NCI-H2029 treated with DMSO at 0.1 percent for 48 hours (cell line): ENCODE measurements around the gene TMEM54.

ENCODE experiments used
- DNase-seq: peaks from one replicate; lab custom pipeline; 2025; lab: John Stamatoyannopoulos, UW

TMEM54 gene

DNA sequence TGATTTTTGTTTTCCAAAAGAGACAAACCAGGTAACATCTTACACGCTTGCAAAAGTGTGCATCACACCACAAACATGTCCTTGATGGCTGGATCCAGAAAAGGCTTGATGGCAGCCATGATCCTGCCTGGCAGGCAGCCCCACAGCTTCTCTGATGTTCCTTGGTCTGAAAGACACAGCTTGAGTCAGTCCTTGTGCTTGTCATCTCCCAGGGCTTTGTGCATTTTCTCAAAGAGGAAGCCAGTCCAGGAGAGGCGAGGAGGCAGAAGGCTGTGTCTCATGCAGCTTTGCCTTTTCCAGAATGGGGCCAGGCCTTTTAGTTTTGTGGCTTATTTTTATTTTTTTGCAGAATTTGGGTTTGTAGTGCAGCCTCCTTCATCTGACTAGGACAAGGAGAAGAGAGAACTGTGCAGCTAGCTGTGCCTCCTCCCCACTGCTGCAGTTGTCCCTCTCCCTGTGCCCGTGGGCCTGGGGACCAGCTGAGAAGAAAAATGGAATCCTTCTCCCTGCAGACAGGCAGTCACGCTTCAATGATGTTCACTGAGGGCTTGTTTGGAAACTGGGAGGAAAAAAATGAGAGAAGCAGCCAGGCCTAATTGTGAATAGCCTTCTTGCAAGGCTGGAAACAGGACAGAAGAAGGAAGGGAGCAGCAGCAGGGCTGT, 37.8 kb downstream of the TMEM54 start:
- no peak for DNase-seq

DNA sequence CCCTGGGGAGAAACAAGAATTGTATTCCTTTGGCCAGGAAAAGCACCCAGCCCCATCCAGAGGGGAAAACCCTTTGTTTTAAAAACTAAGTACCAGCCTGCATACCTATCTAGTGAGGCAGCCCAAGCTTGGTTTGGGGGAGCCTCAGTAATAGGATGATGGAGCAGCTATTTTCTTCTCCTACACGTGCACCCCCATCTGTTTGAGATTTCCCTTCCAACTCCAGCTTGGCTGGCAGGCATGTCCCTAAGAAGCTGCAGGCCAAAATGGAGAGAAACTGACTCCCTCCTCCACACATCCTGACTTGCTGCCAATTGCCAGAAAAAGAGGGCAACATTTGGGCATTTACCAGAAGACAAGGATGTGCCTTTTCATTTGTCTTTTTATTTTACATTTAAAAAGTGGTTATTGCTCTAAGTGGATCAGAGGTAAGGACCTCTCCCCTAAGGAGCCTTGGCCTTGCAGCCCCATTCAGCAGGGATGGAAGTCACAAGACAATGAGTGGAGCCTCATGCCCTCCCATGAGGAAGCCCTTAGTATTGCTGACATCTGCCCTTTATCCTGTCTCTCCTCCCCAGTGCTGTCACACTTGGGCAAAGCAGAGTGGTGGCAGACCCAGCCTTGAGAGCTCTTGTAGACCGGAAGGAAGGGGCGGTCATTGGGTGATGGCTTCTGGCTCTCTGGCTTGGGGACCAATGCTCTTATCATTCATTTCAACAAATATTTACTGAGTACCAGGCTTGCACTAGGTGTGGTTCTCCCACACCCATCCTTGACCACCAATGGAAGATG, 39.1 kb downstream of the TMEM54 start:
- DNase-seq: no peak

DNA sequence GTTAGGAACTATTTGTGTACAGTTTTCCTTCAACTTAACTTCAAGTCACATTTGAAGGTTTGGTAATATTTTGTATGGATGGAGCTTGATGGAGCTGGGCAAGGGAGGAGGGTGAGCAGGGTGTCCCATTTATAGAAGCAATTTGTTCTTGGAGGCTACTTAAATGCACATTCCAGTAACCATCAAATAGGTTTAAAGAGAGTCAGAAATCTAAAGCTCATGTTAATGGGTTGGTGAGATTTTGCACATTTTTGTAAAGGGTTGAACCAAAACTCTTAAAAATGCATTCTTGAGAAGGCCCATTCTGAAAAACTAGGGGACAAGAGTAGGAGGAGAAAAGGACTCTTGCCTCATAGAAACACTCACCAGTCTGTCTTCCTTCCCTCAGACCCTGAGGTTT, 40.6 kb downstream of the TMEM54 start:
- no peak for DNase-seq

DNA sequence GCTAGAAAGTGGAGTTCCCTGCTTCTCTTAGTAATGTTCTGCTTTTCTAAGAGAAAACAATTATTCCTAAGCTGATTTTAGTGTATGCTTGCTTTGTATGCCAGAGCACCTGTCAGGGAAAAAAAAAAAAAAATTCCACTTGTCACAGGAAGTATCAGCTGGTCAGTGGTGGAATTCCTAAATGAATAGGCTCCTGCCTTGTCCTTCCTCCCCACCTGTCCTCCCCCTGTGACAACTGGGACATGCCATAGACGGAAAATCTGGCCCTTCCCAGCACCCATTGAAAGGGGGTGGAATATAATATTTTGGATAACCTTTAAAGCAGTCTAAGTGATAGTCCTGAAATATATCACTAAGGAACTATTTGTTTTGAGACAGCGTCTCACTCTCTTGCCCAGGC, 41.3 kb downstream of the TMEM54 start:
- DNase-seq: no peak

DNA sequence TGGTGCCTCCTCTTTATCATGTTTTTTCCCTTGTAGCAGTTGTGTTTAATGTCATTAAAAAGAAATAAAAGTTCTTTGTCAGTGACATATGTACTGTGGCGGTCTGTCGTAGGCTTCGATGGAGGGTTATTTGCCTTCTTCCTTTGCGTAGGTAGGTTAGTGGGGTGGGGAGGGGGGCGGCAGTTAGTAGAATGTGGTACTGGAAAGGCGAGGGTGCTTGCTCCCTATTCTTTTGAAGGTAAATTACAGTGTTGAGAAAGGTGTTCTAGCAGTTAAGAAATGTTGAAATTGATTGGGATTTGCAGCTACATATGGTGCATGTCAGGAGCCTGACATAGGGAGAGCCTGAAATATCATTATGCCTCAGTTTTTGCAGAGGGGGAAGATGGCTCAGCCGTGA, 42.4 kb downstream of the TMEM54 start:
- DNase-seq: no peak

DNA sequence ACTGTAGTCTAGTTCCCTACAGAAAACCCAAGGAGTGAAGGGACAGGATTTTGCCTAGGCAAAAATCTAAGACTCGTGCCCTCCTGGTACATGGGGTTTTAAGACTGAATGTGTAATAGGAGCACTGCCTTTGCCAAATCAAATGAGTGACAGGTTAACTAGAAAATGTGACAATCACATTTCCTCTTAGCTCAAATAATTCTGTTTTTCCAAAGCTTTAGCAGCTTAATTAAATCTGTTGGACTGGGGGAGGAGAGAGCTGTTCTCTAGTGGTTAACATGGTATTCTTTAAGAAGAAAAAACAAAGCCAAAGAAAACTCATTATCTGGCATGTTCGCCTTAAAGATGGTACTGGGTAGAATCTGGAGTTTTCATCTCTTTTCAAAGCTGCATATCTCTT, 43.1 kb downstream of the TMEM54 start:
- no peak for DNase-seq

DNA sequence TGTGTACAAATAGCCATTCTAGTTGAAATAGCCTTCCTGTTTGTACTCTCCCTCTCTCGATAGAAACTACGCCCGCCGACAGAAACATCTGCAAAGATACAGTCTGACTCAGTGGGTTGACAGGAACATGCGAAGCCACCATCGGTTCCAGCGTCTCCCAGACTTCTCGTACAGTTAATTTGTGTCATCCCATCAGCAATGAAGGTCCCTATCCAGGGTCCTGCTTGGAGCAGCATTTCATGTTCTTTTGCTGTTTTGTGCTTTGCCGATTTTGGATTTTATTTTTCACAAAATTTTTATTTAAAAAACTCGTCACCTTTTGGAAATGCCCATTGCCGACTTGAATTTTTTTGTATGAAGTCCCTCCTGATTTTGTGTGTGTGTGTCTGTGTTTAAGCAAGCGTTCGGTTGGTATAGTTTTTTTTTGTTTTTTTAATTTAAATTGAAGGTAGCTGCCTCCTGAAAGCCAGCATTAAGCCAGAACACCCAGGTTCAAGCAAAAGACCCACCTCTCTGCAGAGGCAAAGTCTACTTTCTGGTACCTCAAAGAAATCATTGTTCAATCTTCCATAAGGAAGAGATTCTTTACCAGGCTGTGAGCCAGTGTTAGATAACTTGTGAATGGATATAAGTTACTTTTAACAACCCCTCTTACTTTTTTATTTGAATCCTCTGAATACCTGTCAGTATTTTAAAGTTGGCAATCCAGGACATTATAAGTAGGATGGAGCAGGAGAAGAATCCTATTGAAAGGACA, 45.1 kb downstream of the TMEM54 start:
- no peak for DNase-seq

DNA sequence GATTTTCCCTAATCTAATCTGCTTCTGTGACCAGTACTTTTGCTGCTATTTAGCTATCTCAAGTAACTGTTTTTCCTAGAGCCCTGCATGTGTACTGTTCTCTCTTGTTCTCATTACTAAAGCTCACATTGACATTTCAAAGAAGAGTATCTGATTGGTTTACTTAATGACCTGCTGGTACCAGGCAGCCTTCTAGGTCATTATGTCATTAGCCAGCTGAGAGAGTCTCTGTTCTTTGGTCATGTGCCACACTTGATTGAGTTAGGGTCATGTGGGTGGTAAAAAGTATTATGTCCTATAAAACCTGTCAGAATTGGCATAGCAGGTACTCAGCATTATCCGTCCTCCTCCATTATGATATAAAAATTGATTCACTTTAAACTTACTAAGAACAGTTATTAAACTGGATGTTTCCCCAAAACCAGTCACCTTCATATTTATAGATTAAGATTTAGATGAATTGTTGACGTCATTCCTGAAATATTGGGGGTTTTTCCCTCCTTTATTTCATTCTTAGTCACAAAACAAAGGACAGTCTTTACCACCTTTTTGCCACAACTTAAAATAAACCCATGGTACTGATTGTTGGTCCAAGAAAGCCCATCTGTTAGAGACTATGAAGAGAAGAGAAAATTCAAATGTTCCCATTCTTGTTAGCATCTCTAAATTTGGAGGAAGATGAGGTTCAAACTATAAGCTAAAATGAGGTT, 52.7 kb downstream of the TMEM54 start:
- DNase-seq: no peak
